Breast epithelium (tissue), 3 donors: ENCODE measurements around the gene ABCC11.

Experiments
- CTCF ChIP-seq, 3 donors: fragments of 450-650 bp; IDR thresholded peaks; one replicate each; pipeline ENCODE4 v1.5.1; 2016 to 2017; ENCODE audit warnings: antibody characterized with exemption in 3 of 3, mild to moderate bottlenecking in 3 of 3, moderate library complexity in 3 of 3
- POLR2A ChIP-seq: fragments of 450-650 bp; IDR thresholded peaks from one replicate; pipeline ENCODE4 v1.6.1; 2016; ENCODE audit warnings: antibody characterized with exemption, mild to moderate bottlenecking, moderate library complexity

DNA sequence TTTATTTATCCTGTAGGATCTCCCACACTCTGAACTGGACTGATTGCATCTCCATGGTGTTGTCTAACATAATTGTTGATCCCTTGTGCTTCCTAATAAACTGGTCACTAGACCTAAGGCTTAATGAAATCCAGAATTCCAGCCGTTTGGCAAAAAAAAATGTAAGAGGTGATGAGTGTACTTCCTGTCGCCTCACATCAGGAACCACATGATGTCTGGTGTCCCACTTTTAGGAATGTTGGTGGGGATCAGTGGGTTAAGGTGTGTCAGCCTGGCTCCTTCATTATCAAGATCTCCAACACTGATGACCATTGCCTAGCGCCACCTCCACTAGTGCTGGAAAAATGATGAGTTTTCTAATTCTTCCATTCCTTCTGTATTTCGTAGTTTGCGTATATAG is 21.9 kb downstream of the ABCC11 start:
- no peak for TF ChIP-seq CTCF (IDR thresholded peaks at IDR 0.05)
- no peak for TF ChIP-seq POLR2A
